NCI-H510A treated with DMSO at 0.1 percent for 48 hours (cell line): Measurements from ENCODE around the gene TSR3.

ENCODE experiments used
- DNase-seq: peaks from one replicate; lab custom pipeline; 2025; lab: John Stamatoyannopoulos, UW

Gene TSR3

DNA sequence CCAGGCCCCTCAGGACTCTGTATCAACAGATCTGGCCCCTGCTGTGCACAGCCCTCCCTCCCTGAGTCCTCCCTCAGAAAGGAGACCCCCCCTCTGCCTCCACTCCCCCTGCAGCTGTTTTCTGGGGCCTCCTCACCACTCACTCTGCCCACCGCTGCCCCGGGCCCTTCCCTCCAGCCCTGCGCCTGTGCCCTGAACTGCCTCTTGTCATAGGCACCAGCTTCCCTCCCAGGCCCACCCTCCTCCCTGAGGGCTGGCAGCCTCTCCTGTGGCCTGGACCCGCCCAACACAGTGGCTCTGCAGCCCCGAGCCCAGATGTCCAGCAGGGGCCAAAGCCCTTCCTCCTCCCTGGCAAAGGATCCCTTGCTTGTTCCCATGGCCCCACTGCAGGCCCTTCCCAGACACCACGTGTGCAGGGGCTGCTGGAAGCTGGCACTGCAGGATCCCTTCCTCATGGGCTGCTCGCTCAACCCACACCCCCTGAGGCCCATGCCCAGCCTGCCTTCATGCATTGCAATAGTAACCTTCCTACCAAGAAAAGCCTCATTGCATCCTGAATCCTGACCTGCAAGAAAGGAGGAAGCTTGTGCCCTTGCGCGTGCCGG lies 25.8 kb upstream of the TSR3 start:
- no peak for DNase-seq

DNA sequence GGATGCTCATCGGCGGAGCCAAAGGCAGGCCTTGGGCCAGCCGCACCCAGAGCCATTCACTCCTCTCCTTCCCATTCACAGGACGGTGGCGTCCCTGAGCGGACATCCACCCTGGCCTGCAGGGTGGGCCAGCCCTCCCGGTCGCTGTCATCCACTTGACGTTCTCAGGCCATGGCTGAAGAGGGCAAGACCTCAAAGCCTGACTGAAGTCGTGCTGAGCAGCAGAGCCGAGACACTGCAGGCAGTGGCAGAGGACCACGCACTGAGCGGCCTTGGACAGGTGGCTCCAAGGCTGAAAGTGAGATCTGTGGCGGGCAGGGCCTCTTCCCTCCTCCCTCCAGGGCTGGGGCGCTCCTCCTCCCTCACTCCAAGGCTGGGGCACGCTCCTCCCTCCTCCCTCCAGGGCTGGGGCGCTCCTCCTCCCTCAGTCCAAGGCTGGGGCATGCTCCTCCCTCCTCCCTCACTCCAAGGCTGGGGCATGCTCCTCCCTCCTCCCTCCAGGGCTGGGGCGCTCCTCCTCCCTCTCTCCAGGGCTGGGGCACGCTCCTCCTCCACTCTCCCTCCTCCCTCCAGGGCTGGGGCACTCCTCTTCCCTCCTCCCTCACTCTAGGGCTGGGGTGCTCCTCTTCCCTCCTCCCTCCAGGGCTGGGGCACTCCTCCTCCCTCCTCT lies 24.2 kb upstream of the TSR3 start:
- DNase-seq: no peak

DNA sequence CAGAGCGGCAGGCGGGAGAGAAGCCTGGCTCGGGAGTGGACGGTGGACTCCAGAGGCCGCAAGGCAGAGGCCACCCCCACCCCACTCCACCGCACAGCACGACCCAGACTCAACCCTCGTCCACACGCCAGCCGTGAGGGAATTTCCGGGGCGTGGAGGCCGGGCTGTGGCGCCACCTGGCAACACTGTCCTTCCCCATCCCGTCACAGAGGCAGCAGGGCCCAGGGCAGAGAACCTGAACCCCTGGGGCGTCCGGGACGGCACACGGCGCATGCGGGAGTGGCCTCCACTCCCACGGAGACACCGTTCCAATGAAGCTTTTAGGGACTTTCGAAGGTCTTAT lies 23.6 kb upstream of the TSR3 start:
- DNase-seq: no peak

DNA sequence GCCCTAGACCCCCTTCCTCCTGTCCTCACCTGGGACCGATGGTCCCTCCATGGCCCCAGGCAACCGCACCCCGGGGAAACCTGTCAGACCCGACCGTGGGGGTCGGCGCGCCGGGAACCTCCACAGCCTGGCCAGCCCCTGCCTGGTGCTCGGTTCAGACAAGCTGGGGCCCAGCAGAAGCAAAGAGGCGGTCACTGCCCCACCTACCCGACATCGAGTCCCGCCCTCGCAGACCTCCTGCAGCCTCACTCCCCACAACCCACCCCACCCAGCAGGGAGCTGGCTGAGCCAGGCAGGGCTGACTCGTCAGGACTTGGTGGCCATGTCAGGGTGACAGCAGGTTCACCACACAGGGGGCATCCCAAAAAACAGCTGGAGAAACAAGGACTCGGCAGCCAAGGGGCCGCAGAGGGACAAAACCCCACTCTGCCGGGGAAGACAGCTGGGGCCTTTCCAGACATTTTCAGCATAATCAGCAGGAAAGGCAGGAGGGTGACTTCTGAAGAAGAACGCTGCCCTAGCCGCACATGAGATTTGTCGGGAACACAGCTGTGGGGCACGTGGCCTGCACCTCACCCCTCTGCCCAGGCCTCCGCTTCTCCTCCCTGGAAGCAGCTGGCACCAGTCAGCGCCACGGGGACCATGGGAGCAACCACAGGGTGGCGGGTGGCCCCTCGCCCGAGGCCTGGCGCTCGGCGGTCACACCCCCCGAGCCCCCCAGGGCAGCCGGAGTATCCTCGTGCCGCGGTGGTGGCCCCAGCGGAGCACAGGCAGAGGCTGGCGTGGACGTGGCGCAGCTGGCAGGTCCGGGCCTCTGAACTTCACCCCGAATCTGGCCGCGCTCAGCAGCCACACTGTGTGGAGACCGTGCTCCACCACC lies 23.0 kb upstream of the TSR3 start:
- no peak for DNase-seq

DNA sequence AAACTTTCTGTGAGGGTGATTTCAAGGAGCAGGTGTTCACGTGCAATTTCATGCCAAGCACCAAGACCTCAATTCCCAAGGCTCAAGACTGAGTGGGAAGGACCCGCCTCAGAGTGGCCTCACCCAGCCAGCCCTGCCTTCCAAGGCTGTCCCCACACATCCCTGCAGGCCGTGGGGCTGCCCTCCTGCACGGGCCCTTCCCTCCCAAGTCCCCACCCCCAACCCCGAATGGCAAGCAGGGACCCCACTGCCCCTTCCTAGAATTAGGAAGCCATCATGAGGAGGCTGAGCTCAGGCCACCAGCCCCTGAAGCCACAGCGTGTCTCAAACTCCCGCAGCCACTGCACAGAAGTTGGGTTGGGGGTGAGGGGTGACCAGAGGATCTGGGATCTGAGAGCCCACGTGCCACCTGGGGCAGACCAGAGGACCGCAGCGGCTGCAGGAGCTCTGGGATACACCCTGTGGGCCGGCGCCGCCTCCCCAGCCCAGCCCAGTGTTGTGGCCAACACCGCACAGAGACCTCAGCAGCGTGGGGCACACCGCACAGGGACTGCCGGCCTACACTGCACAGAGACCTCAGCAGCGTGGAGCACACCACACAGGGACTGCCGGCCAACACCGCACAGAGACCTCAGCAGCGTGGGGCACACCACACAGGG lies 20.7 kb upstream of the TSR3 start:
- no peak for DNase-seq

DNA sequence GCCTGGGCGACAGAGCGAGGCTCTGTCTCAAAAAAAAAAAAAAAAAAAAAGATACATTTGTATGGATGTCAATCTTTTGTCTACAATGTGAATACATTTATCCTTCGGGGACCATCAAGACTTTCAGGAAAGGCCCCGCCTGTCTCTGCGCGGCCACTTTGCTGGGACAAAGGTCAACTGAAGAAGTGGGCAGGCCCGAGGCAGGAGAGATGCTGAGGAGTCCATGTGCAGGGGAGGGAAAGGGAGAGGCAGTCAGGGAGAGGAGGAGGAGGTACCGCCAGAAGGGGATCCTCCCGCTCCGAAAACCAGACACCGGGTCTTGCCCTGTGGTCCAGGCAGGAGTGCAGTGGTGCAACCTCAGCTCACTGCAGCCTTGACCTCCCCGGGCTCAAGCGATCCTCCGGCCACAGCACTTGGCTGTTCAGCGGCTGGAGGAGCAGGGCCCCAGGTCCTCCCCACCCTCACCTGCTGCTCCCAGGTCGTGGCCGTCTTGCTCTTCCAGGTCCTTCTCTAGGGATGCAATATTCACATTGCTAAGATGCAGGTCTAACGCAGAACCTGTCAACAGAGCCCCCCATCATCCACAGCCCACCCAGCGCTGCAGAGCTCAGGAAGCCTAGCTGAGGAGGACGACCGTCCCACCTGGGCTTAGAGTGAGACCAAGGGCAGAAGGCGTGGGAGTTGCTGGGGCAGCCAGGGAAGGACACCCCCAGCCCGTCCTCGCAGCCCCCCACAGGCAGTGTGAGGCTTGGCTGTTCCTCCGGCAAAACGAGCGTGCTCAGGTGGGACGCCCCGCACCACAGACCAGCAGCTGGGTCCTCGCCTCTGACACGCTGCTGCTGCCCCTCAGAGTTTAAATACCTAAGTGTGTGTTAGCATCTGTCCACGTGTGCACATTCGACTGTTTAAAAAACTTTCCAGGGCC lies 19.6 kb upstream of the TSR3 start:
- DNase-seq: no peak

DNA sequence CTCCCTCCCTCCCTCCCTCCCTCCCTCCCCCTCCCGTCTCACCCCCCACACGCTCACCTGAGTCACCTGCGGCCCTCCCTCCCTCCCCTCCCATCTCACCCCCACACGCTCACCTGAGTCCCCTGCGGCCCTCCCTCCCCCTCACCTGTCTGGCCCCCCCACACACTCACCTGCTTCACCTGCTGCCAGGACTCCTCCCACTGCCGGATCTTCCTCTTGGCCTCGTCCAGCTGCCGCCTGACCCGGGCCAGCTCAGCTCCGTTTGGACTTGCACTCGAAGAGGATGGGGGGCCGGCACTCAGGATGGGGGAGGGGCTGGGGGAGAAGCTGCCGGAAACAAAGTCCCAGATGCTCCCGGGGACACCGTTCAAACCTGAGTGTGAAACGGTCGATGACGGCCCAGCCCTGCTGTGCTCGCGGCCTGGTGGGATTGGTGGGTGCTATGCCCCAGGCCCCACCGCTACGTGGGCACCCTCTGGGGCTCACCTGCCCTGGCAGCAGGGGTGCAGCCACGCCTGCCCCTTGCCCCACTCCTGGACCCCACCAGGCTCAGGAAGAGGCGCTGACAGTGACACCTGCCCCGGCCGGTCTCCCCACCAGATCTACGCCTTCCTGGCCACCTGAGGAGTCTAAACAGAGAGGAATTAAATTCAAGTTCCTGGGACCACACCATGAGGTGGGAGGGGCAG lies 16.0 kb upstream of the TSR3 start:
- peak; percentile 85 for DNase-seq

DNA sequence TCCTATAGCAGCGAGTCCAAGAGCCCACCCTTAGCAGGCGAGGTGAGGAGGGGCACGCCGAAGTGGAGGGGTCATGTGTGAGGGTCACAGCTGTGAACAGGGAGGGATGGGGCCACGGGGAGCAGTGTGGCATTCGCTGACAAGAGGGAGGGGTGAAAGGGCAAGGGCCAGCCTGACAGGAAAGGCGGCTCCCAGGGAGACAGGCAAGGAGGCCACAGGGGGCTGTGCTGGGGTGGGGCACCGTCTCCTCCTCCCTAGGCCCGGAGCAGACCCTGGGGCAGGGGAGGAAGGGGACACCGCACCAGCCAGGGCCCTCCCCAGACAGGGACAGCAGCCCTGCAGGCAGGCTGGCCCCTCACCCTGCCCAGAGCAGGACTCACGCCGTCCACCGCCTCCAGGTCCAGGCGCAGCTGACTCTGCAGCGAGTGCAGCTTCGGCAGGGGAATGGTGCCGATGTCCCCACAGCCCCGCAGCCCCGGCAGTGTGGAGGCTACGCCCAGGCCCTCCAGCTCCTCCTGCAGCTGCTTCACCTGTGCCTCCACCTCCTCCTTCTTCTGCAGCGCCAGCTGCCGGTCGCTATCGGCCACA lies 15.1 kb upstream of the TSR3 start:
- DNase-seq: peak; percentile 74

DNA sequence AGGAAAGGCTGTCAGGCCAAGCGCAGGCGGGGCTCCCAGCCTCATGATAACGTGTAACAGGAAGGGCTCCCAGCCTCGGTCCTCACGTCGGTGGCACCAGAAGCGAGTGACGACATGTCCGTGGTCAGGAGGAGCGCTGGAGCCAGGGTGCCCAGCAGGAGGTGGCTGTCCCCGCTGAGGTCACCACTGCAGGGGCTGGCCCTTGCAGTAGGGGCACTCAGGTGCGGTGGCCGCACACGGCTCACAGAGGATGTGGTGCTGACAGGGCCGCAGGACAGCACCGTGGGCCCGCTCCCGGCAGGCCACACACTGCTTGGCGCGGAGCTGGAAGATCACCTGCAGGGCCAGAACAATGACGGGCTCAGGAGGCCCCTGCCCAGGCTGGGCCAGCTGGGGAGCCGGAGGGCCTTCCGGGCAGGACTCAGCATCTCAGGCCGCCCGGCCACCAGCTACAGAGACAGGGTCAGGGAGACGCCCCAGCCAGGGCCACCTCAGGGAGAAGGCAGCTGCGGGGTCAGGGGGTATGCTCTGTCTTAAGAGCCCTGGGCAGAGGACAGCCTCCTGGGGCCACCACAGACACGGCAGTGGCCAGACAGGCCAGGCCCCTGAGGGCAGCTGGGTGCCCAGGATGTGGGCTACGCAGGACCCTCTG lies 14.5 kb upstream of the TSR3 start:
- no peak for DNase-seq

DNA sequence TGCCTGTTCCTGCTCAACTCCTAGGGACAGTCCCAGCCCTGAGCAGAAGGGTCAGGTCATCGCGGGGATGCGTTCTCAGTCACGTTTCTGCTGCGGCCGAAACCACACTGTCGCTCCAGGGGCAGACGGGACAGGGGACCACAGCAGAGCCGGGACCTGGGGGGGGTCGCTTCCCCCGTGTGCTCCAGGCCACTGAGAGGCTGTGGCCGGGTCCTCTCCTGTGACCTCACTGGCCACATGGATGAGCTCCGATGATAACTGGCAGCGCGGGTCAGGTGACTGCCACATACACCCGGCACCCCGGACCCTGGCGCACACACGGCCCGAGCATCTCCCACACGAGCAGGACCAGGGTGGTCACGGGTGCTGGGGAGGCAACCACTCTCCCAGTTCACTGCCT lies 12.8 kb upstream of the TSR3 start:
- DNase-seq: no peak

DNA sequence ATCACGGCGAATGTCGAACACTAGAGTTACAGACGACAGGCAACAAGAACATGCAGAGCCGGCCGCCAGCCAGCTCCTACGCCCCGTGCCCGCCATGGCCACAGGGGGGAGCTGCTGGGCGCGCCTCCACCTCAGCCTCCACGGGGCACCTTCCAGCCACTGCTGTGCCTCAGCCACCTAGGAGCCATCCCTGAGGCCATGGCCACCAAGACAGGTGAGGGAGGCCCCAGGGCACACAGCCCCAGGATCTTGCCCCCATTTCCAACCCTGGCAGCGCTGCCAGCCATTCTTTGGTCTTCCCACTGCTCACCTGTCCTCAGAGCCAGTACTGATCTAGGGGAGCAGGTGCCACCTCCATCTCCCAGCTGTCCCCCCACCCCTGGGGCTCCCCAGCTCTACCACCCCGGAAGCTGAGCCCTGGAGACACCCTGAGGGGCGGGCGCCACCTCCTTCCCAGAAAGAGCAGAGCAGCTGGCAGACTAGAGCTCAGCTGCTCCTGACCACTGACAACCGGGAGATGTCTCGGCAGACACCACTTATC lies 11.9 kb upstream of the TSR3 start:
- DNase-seq: peak; percentile 34

DNA sequence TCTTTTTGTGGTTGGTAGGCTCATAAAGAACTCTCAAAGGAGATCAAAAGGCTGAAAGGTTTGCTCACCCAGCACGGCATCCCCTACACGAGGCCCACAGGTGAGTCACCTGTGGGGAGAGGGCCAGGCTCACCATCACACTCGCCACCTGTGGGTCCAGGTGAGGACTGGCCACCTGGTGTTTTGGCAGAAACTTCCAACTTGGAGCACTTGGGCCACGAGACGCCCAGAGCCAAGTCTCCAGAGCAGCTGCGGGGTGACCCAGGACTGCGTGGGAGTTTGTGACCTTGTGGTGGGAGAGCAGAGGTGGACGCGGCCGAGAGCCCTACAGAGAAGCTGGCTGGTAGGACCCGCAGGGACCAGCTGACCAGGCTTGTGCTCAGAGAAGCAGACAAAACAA lies 11.1 kb upstream of the TSR3 start:
- DNase-seq: no peak

DNA sequence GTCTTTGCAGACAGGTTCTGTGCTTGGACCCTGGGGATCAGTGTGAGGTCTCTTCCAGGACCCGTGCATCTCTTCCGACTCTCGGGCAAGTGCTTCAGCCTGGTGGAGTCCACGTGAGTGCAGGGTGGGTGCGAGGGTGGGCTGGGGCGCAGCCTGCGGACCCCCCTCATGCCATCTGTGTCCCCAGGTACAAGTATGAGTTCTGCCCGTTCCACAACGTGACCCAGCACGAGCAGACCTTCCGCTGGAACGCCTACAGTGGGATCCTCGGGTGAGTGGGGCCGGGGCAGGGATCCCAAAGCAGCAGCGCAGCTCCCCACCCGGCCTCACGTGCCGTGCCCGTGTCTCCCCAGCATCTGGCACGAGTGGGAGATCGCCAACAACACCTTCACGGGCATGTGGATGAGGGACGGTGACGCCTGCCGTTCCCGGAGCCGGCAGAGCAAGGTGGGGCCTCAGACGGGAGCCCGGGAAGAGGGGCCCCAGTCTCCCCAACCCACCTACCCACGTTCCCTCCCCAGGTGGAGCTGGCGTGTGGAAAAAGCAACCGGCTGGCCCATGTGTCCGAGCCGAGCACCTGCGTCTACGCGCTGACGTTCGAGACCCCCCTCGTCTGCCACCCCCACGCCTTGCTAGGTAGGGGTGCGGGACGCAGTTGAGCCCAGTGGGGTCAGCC lies 10.1 kb upstream of the TSR3 start:
- DNase-seq: no peak

DNA sequence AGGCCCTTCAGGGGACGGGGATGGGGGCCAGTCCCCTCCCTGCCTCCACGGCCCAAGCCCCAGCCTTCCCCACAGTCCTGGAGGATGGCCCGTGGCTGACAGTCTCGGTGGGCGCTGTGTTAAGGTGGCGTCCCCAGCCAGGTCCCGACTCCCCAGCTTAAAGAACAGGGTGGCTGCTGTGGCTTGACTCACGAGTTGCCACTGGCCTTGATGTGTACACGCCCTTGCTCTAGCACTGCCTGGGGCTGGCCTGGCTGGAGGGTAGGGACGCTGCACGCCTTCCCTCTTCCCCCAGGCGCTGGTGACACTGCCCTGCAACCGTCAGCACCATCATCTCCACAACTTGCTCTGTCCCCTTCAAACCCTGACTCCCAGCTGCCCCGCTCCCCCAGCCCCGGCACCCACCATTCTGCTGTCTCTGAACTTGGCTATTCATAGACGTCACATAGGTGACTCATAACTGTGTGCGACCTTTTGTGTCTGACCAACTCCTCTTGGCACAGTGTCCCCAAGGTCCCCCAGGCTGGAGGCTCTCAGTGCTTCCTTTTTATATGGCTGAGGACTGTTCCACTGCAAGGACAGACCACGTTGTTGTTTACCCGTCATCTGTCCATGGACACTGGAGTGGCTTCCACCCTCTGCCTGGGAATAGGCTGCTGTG lies 6.4 kb upstream of the TSR3 start:
- no peak for DNase-seq

DNA sequence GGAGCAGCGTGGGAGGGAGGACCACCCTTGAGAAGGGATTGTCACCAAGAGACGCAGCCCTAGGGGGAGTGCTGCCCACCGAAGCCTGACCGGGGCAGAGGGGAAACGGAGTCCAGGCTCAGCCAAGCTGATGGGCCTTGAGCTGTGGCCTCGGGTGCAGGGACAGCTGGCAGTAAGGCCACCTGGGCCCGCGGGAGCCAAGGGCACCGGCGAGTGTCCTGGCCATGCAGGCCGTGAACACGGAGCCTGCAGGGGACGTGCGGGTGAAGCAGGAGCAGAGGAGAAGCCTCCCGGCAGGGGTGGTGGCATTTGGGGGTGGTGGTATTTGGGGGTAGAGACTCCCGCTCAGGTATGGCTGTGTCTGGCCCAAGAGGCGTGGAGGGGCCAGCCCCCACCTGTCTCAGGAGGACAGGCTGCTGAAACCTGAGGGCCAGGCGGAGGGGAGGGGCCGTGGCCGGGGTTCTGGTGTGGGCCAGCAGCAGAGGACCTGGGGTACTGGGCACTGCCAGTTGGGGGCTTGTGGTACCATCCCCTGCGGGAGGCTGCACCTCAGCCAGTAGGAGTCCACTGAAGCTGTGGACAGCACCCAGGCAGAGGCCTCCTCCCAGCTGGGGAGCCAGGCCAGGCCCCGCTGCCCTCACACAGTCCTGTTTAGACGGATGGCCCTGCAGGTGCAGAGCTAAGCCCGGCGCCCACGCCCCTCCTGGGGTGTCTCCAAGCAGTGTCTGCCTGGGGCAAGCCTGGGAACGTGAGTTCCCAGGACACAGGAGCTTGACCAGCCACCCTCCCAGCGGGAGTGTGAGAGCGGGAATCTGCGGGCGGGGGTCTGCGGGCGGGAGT lies 4.6 kb upstream of the TSR3 start:
- no peak for DNase-seq

DNA sequence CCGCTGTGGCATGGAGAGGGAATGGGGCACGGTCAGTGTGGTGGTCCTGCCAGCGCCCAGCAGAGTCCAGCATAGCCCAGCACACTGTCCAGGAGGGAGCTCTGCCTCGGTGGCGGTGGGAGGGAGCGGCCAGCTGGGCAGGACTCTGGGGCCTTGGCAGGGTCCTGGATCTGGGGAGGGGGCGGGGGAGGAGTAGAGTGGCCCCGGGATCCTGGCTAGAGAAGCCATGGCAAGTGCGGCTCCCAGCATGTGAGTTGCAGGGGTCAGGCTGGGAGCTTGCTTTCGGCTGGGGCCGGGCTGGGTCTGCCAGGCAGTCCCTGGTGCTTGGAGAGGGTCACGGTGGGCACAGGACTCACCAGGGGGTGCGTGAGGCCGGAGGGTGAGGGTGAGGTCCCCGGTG lies 3.9 kb upstream of the TSR3 start:
- no peak for DNase-seq

DNA sequence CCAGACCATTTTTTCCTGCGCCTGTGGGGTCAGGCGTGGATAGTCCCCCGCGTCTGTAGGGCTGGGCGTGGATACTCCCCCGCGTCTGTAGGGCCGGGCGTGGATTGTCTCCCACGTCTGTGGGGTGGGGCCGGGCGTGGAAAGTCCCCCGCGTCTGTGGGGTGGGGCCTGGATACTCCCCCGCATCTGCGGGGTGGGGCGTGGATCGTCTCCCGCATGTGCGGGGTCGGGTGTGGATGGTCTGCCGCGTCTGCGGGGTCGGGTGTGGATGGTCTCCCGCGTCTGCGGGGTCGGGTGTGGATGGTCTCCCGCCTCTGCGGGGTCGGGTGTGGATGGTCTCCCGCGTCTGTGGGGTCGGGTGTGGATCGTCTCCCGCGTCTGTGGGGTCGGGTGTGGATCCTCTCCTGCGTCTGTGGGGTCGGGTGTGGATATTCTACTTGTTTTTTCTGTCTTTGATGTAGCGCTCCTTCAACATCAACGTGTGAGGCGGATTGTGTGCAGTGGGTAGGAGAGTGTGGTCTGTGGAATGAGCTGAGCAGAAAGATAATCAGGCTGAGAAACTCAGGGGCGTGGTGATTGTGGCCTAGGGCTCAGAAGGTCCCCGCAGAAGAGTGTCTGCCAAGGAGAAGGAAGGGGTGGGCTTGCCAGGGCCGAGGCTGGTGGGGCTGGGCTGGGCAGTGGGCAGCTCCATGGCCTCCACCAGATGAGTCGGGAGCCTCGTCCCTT lies 3.3 kb upstream of the TSR3 start:
- no peak for DNase-seq
